Measurements from ENCODE around the gene CEP68. TPM values are rescaled to one million over a fixed set of nuclear protein-coding genes. Genes with fewer than 3 reads are reported as not detected.

Gene CEP68
- total RNA-seq, 4 donors from 2014 or later = 18.5 to 27.5 (median 25.3) TPM

DNA sequence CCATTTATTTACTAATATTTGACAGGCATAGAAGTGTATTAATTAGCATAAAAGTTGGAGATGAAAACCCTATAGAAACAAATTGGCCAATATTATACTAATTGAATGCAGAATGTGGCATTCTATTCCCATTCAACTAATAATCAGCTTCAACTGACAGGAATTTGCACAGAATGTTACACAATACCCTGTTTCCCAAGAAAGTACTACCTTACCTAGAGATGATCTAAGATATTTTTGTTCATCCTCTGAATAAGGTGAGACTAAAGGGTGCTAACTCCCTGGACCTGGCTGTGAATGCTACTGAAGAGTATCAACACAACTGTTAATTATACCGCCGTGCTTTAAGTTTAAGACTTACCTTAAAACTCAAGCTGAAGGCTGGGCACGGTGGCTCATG lies 28.9 kb downstream of the CEP68 start:
- intact Hi-C loops (cut with DNase I; ENCODE audit: low total_unique reads) = no loop called here
- 93 to 99% methylated on average over 3 of the region's 3 CpGs for WGBS, 2 donors
- no peak overlapping the region for H3K4me3 ChIP-seq (ENCODE audit: low read depth, poor library complexity, severe bottlenecking)
- TF ChIP-seq, protein P1, sequence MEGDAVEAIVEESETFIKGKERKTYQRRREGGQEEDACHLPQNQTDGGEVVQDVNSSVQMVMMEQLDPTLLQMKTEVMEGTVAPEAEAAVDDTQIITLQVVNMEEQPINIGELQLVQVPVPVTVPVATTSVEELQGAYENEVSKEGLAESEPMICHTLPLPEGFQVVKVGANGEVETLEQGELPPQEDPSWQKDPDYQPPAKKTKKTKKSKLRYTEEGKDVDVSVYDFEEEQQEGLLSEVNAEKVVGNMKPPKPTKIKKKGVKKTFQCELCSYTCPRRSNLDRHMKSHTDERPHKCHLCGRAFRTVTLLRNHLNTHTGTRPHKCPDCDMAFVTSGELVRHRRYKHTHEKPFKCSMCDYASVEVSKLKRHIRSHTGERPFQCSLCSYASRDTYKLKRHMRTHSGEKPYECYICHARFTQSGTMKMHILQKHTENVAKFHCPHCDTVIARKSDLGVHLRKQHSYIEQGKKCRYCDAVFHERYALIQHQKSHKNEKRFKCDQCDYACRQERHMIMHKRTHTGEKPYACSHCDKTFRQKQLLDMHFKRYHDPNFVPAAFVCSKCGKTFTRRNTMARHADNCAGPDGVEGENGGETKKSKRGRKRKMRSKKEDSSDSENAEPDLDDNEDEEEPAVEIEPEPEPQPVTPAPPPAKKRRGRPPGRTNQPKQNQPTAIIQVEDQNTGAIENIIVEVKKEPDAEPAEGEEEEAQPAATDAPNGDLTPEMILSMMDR (IDR thresholded peaks at IDR 0.05) = no peak
- no peak for TF ChIP-seq POLR2A (IDR thresholded peaks at IDR 0.05)
- no peak for DNase-seq (ENCODE audit: low spot score in 2 of 2)

DNA sequence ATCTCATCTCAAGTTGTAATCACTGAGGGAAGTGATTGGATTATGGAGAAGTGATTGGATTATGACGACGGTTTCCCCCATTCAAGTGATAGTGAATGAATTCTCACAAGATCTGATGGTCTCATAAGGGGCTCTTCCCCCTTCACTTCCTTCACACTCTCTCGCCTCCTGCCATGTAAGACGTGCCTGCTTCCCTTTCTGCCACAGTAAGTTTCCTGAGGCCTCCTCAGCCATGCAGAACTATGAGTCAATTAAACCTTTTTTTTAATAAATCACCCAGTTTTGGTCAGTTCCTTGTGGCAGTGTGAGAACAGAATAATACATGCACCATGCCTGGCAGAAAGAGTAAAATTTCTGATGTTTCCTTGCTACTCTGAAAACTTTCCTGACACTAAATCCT lies 36.6 kb downstream of the CEP68 start:
- TF ChIP-seq, protein P1 (IDR thresholded peaks at IDR 0.05) = no peak
- no peak for TF ChIP-seq POLR2A (IDR thresholded peaks at IDR 0.05)
- no peak for DNase-seq (ENCODE audit: low spot score in 2 of 2)
- 88 to 94% methylated on average over 4 of the region's 4 CpGs for WGBS, 2 donors
- intact Hi-C loops (cut with DNase I; ENCODE audit: low total_unique reads) = no loop called here
- H3K4me3 ChIP-seq (ENCODE audit: low read depth, poor library complexity, severe bottlenecking) = no peak overlapping the region

DNA sequence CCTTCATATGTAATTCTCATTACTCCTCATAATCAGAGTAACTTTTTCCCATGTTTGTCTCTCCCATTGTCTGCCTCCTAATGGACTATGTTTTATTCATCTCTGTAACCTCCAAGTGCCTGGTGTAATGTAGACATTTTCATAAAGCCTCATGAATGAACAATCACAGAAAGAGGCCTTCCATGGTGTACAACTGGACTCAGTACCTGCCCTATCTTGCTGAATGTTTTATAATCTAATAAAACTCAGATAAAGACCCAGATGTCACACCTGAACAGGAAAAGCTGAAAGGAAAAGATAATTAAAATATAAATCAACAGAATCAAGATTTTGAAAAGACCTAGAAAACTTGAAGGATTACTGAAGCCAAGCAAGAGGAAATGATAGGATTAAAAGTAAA lies 37.0 kb downstream of the CEP68 start:
- H3K4me3 ChIP-seq (ENCODE audit: low read depth, poor library complexity, severe bottlenecking) = no peak overlapping the region
- no peak for DNase-seq (ENCODE audit: low spot score in 2 of 2)
- no peak for TF ChIP-seq POLR2A (IDR thresholded peaks at IDR 0.05)
- TF ChIP-seq, protein P1 (IDR thresholded peaks at IDR 0.05) = no peak
- intact Hi-C loops (cut with DNase I; ENCODE audit: low total_unique reads) = no loop called here

DNA sequence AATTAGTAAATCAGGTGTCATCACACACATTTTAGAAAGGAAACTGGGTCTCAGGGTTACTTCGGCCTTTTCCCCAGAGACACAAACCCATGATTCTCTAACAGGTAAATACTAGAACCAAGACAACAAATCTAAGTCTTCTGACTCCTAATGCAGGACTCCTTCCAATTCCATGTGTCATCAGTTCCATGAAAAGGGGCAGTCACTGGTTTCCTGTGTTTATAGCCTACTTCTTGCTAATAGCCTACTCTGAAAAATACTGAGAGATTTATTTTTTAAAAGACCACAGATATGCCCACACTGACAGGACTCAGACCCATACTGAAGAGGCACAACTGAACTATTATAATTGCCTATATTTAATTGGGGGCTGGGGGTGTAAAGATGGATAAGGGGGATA lies 40.7 kb downstream of the CEP68 start:
- no peak overlapping the region for H3K4me3 ChIP-seq (ENCODE audit: low read depth, poor library complexity, severe bottlenecking)
- TF ChIP-seq, protein P1 (IDR thresholded peaks at IDR 0.05) = no peak
- no peak for TF ChIP-seq POLR2A (IDR thresholded peaks at IDR 0.05)
- 83 to 87% methylated on average over 1 of the region's 1 CpG for WGBS, 2 donors
- DNase-seq (ENCODE audit: low spot score in 2 of 2) = no peak
- intact Hi-C loops (cut with DNase I; ENCODE audit: low total_unique reads) = no loop called here

DNA sequence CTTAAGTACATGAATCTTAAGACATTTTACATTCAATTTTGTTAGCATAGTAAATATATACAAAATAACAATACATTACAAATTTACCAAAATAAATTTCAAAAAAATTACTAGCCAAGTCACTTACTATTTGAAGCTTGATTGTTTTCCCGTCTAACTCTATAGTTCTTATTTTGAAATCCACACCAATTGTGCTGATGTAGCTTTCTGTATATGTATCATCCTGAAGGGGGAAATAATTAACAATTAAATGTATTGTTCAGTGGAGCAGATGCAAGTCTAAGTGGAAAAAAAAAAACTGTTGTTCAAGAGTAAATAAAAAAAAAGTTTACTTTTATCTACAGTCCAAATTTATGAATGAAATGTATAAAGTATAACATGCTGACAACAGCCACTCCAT lies 41.6 kb downstream of the CEP68 start:
- no peak overlapping the region for H3K4me3 ChIP-seq (ENCODE audit: low read depth, poor library complexity, severe bottlenecking)
- DNase-seq (ENCODE audit: low spot score in 2 of 2) = no peak
- WGBS, 2 donors = 33 to 42% methylated on average over 1 of the region's 1 CpG
- no peak for TF ChIP-seq POLR2A (IDR thresholded peaks at IDR 0.05)
- TF ChIP-seq, protein P1 (IDR thresholded peaks at IDR 0.05) = no peak
- intact Hi-C loops (cut with DNase I; ENCODE audit: low total_unique reads) = no loop called here

DNA sequence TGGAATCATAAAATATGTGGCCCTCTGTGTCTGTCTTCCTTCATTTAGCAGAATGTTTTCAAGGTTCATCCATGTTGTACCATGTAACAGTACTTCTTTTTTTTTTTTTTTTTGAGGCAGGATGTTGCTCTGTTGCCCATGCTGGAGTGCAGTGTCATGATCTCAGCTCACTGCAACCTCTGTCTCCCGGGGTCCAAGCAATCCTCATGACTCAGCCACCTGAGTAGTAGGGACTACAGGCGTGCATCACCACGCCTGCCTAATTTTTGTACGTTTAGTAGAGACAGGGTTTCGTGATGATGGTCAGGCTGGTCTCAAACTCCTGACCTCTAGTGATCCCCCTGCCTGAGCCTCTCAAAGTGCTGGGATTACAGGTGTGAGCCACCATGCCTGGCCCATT lies 42.5 kb downstream of the CEP68 start:
- intact Hi-C loops (cut with DNase I; ENCODE audit: low total_unique reads) = no loop called here
- WGBS, 2 donors = 78 to 83% methylated on average over 5 of the region's 5 CpGs
- TF ChIP-seq, protein P1 (IDR thresholded peaks at IDR 0.05) = no peak
- no peak for TF ChIP-seq POLR2A (IDR thresholded peaks at IDR 0.05)

More for the DNA sequence above, 42.5 kb downstream of the CEP68 start:
- no peak for DNase-seq (ENCODE audit: low spot score in 2 of 2)
- H3K4me3 ChIP-seq (ENCODE audit: low read depth, poor library complexity, severe bottlenecking) = no peak overlapping the region
